ENCODE data around the gene RARA. TPM values are rescaled to one million over a fixed set of nuclear protein-coding genes. Genes with fewer than 3 reads are reported as not detected.
A peak's percentile ranks its signal among the peaks of the same experiment; 100 is the strongest.
"Not testable (repeated sequence)": the region's sequence is repeated elsewhere in the genome, so short reads cannot be mapped to it uniquely, and the experiment has no call there.

Gene RARA
- total RNA-seq, 1 experiment from 2014 or later = 25.4 TPM

DNA sequence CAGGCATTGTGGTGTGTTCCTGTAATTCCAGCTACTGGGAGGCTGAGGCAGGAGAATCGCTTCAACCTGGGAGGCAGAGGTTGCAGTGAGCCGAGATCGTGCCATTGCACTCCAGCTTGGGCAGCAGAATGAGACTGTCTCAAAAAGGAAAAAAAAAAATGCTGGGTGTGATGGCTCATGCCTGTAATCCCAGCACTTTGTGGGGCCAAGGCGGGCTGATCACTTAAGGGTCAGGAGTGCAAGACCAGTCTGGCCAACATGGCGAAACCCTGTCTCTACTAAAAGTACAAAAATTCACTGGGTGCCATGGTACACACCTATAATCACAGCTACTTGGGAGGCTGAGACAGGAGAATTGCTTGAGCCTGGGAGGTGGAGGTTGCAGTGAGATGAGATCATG, 4.1 kb upstream of the RARA start:
- peaks cover 51% of the 10 kb centered on the region for H3K4me1 ChIP-seq (ENCODE audit: insufficient read depth, low read length, poor library complexity, severe bottlenecking)
- CTCF ChIA-PET = interaction anchor here (1.0 to 4.0 kb wide), 2 partner anchors 49 to 228 kb away, joined by 5 to 16 read pairs; no protein-coding TSS in a partner anchor

DNA sequence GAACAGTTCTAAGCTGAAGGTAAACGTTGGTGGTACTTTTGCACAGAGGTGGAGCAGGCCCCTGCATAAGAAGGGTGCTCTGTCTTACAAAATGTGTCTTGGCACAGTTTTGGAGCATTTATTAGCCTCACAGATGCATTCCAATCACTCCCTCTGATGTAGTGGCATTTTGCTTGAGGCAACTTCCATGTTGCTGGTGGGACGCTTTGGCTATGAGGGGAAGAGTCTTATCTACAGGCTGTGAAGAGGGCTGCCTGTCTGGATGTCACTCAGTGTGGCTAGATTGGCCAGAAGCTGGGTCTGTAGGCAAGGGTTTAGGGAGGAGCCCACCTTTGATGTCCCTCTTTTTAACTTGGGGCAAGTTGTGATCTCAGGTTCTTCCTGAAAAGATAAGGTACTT, 2.6 kb upstream of the RARA start:
- intact Hi-C loops (cut with micrococcal nuclease; ENCODE audit: unreplicated experiment) = loop anchor here (10.0 kb wide), 1 partner anchor 108 kb away; the partner anchor contains the start of gene TOP2A
- no peak for TF ChIP-seq EZH2 (IDR thresholded peaks at IDR 0.05; ENCODE audit: borderline replicate concordance, low read depth, low read length, poor library complexity, severe bottlenecking)
- TF ChIP-seq, protein P1, sequence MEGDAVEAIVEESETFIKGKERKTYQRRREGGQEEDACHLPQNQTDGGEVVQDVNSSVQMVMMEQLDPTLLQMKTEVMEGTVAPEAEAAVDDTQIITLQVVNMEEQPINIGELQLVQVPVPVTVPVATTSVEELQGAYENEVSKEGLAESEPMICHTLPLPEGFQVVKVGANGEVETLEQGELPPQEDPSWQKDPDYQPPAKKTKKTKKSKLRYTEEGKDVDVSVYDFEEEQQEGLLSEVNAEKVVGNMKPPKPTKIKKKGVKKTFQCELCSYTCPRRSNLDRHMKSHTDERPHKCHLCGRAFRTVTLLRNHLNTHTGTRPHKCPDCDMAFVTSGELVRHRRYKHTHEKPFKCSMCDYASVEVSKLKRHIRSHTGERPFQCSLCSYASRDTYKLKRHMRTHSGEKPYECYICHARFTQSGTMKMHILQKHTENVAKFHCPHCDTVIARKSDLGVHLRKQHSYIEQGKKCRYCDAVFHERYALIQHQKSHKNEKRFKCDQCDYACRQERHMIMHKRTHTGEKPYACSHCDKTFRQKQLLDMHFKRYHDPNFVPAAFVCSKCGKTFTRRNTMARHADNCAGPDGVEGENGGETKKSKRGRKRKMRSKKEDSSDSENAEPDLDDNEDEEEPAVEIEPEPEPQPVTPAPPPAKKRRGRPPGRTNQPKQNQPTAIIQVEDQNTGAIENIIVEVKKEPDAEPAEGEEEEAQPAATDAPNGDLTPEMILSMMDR (conservative IDR thresholded peaks at IDR 0.05; ENCODE audit: low read depth, low read length) = no peak
- H3K9me3 ChIP-seq (ENCODE audit: low read depth, low read length, poor library complexity, severe bottlenecking) = no peaks in the 10 kb centered on the region
- BruUV-seq (replicated peaks) = no TSS peak
- H3K27ac ChIP-seq (ENCODE audit: low read depth, low read length, poor library complexity, severe bottlenecking) = peak overlapping the region; percentile 89
- H3K36me3 ChIP-seq (ENCODE audit: insufficient read depth, low read length, poor library complexity, severe bottlenecking) = peaks cover 6% of the 10 kb centered on the region
- ChIA-PET POLR2A (ENCODE audit: low non-redundant PET) (interaction anchor here (0.6 kb wide), 1 partner anchor 23 kb away, joined by 6 read pairs; no protein-coding TSS in a partner anchor), CTCF (interaction anchor here (0.7 to 1.9 kb wide), 3 partner anchors 11 to 48 kb away, joined by 3 to 23 read pairs (median 4); no protein-coding TSS in a partner anchor)
- H3K4me3 ChIP-seq (ENCODE audit: low read depth, low read length, poor library complexity, severe bottlenecking) = no peak overlapping the region
- H3K4me1 ChIP-seq (ENCODE audit: insufficient read depth, low read length, poor library complexity, severe bottlenecking) = peaks cover 58% of the 10 kb centered on the region
- H3K27me3 ChIP-seq (replicated peaks; ENCODE audit: insufficient read depth, low read depth, low read length, poor library complexity) = no peaks in the 10 kb centered on the region
- DNase-seq (ENCODE audit: low spot score) = no peak

More for the DNA sequence above, 4.1 kb upstream of the RARA start:
- H3K27ac ChIP-seq (ENCODE audit: low read depth, low read length, poor library complexity, severe bottlenecking); DNase-seq (ENCODE audit: low spot score); H3K9me3 ChIP-seq (ENCODE audit: low read depth, low read length, poor library complexity, severe bottlenecking); POLR2A ChIA-PET (ENCODE audit: low non-redundant PET); H3K27me3 ChIP-seq (replicated peaks; ENCODE audit: insufficient read depth, low read depth, low read length, poor library complexity); H3K4me3 ChIP-seq (ENCODE audit: low read depth, low read length, poor library complexity, severe bottlenecking); BruUV-seq (replicated peaks): not testable (repeated sequence)
- H3K36me3 ChIP-seq (ENCODE audit: insufficient read depth, low read length, poor library complexity, severe bottlenecking) = peaks cover 18% of the 10 kb centered on the region
- intact Hi-C loops (cut with micrococcal nuclease; ENCODE audit: unreplicated experiment) = loop anchor here (10.0 kb wide), 1 partner anchor 110 kb away; the partner anchor contains the start of gene TOP2A

DNA sequence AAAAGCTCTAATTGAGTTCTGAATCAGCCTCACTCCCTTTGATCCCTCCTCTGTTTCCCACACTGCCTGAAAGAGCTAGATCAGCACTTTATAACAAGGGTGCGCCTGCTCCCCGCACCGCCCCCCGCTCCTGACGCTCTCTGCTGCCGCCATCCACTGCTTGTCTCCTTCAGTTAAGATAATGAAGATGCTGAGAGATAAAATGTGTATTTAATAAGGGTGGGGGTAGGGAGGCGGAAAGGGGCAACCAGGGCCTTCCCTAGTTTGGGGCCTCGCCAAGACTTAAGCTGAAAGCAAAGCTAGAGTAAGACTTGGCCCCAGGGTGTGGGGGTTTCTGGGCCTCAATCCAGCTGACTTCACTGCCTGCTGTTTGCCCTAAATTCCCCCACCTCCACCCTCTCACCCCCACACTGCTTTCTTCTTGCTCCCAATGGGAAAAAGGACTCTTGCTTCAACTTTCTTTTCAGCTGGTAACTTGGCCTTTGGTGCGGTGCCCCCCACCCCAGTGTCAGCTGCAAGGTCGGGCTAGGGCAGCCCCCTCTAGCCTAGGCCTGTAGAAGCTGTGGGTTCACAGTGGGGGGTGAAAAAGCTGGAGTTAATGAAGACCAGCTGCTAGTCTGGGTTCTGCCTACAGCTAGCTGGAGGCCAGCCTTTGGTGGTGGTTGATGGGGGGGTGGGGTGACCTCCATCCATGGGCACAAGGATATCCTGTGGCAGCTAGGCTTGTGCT, 1.8 kb upstream of the RARA start:
- CTCF ChIA-PET = interaction anchor here (0.7 to 1.9 kb wide), 6 partner anchors 10 to 253 kb away, joined by 3 to 25 read pairs (median 5); partner anchors contain the start of gene MED24
- peak overlapping the region; percentile 89 for H3K27ac ChIP-seq (ENCODE audit: low read depth, low read length, poor library complexity, severe bottlenecking)
- no peaks in the 10 kb centered on the region for H3K9me3 ChIP-seq (ENCODE audit: low read depth, low read length, poor library complexity, severe bottlenecking)
- POLR2A ChIA-PET (ENCODE audit: low non-redundant PET) = interaction anchor here (0.6 to 1.0 kb wide), 3 partner anchors 10 to 102 kb away, joined by 3 to 13 read pairs (median 6); no protein-coding TSS in a partner anchor
- peaks cover 3% of the 10 kb centered on the region for H3K36me3 ChIP-seq (ENCODE audit: insufficient read depth, low read length, poor library complexity, severe bottlenecking)
- no TSS peak for BruUV-seq (replicated peaks)
- intact Hi-C loops (cut with micrococcal nuclease; ENCODE audit: unreplicated experiment) = loop anchor here (10.0 kb wide), 1 partner anchor 108 kb away; the partner anchor contains the start of gene TOP2A
- H3K4me1 ChIP-seq (ENCODE audit: insufficient read depth, low read length, poor library complexity, severe bottlenecking) = peaks cover 66% of the 10 kb centered on the region
- H3K27me3 ChIP-seq (replicated peaks; ENCODE audit: insufficient read depth, low read depth, low read length, poor library complexity) = no peaks in the 10 kb centered on the region
- no peak overlapping the region for H3K4me3 ChIP-seq (ENCODE audit: low read depth, low read length, poor library complexity, severe bottlenecking)
- TF ChIP-seq, protein P1 (conservative IDR thresholded peaks at IDR 0.05; ENCODE audit: low read depth, low read length) = no peak
- TF ChIP-seq EZH2 (IDR thresholded peaks at IDR 0.05; ENCODE audit: borderline replicate concordance, low read depth, low read length, poor library complexity, severe bottlenecking) = no peak
- DNase-seq (ENCODE audit: low spot score) = peak; percentile 94

Measured in A673 (cell line).